ENCODE results near the gene ASB10.

ASB10 gene

DNA sequence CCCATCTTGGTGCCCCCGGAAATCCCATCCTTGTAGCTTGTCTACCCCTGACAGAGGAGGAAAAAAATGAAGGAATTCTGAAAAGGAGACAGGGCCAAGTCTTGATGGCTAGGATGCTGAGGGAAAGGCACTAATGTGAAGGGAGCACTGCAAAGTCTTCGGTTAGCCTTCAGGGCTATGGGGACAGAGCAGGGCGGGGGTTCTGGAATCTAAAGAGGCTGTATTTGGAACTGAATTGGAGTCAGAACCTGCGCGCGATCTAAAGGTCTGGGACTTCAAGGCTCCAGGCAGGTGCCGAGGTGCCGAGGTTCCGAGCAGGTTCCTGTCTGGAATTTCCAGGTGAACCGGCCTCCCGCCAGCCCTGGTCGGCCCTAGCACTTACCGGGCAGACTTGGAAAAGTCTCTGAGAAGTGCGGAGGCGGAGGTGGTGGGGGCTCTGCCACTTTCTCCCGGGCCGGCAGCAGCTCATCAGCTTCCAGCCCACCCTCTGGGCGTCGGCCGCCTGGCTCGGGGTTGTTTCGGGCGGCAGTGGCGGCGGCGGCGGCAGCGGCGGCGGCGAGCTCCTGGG lies 20.3 kb downstream of the ASB10 start:
- no peak for DNase-seq

DNA sequence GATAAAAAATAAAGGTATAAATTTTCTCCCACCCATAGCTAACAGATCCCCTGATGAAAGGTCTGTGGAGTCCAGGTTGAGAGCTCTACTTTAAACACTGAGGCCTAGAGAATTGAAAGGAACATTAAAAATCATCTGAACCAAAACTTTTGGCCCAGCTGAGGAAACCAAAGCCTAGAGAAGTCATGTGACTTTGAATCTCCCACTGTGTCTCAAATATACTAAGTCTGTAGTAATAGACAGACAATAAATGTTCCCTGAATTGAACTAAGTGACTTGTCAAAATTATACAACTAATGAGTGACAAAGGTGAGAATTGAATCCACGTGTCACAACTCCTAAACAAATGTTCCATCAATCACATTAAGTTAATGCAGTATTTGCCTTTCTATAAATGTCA lies 25.3 kb downstream of the ASB10 start:
- no peak for DNase-seq

DNA sequence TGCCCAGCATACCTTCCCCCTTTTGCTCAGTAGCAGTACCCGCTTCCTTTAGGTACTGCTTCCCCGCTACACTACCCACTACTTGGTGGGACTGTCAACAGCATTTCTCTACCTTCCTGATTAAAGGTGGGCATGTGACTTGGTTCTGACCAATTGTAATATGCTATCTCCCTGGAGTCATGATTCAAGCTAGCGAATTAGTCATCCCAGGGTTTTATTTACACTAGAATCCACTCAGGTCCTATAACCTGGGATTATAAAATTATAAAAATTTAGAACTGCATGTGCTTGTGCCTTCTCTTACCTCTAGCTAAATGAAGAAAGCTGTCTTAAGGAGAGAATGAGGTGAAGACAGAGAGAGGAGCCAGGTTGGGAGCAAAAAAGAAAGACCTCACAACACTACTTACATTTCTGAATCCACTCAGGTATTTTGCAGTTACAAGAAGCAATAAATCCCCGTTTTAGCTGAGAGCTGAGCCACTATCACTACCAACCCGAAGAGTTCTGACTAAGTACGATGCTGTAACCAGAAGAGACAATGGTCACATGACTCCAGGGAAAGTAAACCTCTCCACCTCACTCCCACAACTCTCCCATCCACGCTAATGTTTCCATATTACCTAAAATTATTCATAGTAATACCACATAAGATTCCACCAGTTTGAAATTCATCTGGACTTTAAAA lies 29.3 kb downstream of the ASB10 start:
- DNase-seq, result no peak

GRCh38 chr7:151152643-151153513 lies 34.2 kb downstream of the ASB10 start:
- DNase-seq, result no peak

DNA sequence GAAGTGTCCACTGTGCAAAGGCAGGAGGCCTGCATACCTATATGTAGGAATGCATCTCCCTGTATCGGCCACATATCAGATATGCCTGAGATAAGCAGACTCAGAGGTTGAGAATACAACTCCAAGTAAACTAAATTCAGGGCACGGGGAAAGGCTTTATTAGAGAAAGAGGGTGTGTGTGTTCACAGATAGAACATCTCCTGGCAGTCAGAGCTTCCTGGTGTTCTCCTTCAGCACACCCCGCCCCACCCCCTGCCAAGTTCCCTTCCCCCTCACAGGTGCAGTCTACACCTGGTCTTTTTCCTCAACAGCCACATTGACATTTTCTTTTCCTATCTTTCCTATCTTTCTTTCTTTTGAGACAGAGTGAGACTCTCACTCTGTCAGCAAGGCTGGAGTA lies 36.7 kb downstream of the ASB10 start:
- no peak for DNase-seq

GRCh38 chr7:151148319-151149259 lies 38.5 kb downstream of the ASB10 start:
- DNase-seq, result no peak

GRCh38 chr7:151146761-151147160 lies 40.3 kb downstream of the ASB10 start:
- peak in 17 of 58 donors; percentile 14 to 79 (median 41) for DNase-seq

GRCh38 chr7:151144387-151144786 lies 42.7 kb downstream of the ASB10 start:
- no peak for DNase-seq

GRCh38 chr7:151143261-151144015 lies 43.6 kb downstream of the ASB10 start:
- peak in 1 of 58 donors; percentile 56 for DNase-seq

DNA sequence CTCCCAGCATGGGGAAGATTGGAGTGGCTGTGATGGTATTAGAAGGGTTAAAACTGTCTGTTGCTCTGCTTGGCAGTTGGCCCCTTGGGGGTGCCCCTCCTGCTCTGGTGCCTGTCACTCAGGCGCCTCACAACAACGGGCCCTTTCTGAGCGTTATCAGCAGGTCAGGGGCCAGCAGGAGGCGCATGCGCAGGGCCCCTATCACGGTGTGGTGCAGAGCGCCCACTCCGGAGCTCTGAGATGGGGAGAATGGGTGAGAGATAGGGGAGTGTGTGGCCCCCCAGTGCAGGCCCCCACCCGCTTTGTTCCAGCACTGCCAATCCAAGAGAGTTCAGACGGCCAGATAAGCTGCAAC lies 44.4 kb downstream of the ASB10 start:
- DNase-seq, result peak in 41 of 58 donors; percentile 16 to 84 (median 64)

- DNase-seq, result no peak
Measured at GRCh38 chr7:151141855-151142685, 45.0 kb downstream of the ASB10 start.

DNA sequence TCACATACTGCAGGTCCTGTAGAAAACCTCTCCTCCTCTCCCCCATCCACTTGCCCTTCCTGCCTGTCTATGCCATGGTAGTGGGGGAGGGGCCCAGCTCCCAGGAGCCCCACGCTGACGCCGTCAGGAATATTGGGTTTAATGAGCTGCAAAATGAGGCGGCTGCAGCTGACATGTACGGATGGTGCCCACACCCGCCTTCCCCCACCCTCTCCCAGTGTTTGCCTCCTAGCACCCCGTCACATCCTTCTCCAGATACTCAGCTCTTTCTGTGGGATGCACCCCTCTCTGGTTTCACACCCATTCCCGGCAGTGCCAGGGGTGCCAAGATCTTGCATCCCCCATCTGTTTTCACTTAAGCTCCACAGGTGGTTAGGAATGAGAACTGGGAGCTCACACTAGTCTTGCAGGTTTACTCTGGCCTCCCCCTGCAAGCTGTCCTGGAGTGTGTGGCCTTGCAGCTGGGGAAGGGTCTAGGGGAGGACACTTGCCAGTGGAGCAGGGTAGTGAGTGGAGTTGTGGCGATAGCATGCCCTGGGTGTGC lies 45.7 kb downstream of the ASB10 start:
- DNase-seq, result no peak

GRCh38 chr7:151140826-151141225 lies 46.2 kb downstream of the ASB10 start:
- no peak for DNase-seq

GRCh38 chr7:151139791-151140190 lies 47.3 kb downstream of the ASB10 start:
- DNase-seq, result no peak

DNA sequence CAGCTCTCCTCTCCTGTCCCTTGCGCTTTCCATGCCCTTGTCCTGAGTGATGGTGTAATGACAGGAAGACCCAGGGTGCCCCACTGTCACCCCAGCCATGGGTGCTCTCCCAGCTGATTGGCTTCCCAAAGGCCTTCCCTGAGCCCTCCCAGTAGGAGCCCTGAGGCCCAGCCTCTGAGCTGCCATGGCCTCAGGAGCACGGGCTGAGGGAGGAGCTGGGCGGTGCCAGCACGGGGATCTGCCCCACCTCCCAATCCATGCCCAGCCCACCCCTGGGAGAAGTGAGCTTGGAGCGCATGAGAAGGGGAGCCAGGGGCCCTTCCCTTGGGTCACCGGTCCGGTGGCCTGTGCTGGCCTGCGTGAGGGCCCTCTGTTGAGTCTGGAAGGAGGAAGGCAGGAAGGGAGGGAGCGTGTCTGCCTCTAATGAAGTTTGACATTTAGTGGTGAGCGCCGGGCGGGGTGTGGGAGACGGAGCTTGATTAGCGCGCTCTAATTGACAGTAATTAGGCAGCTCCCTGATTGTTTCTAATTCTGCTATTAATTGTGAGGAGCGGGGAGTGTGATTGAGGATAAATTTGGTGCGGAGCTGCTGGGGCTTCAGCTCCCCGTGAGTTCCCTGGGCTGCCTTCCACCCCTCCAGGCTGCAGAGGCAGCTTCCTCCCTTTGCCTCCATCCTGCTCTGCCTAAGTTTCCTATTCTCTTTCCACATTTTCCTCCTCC lies 47.8 kb downstream of the ASB10 start:
- DNase-seq, result no peak

- no peak for DNase-seq
Measured at GRCh38 chr7:151138153-151138851, 48.7 kb downstream of the ASB10 start.

GRCh38 chr7:151137791-151138152 lies 49.3 kb downstream of the ASB10 start:
- DNase-seq, result no peak

GRCh38 chr7:151137076-151137675 lies 49.9 kb downstream of the ASB10 start:
- DNase-seq, result no peak
